Measurements from ENCODE around the gene CPZ.
"Not testable (repeated sequence)": the region's sequence is repeated elsewhere in the genome, so short reads cannot be mapped to it uniquely, and the experiment has no call there.

Gene CPZ

DNA sequence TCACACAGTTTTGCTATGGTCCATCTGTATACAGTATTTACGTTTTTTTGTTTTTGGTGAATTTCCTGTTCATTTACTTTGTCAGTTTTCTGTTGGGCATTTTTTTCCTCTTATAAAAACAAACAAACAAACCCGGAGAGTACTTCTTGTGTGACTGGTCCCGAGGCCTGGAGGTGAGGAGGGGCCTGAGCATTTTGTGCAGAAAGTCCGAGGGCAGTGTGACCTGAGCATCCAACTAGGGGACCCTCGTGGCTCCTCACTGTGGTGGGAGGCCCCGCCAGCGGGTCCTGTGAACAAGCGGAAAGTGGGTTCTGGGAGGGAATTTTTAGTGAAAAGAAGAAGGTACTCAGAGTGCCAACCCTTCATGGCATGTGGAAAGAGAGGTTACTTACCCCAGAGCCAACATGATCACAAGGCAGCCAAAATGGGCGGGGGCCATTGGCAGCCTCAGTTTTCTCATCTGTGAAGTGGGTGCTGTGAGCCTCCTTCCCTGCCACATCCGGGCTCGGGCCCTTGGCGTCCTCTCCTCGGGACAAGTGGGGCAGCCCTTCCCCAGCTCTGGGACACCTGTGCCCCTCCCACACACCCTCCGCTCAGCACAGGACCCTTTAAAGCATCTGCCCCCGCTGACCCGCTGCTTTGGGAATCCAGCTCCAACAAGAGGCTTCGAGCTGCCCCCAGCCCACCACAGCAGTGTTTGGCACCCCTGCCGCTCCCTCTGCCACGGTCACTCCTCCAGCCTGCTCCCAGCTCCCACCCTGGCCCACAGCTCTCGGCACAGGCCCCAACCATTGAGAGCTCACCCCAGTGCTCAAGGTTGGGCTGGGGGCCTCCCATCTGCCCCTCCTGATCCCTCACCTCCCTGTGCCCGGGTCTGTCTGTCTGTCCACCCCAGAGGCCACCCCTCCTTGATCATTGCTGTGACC is 35.2 kb upstream of the CPZ start:
- DNase-seq = no peak

DNA sequence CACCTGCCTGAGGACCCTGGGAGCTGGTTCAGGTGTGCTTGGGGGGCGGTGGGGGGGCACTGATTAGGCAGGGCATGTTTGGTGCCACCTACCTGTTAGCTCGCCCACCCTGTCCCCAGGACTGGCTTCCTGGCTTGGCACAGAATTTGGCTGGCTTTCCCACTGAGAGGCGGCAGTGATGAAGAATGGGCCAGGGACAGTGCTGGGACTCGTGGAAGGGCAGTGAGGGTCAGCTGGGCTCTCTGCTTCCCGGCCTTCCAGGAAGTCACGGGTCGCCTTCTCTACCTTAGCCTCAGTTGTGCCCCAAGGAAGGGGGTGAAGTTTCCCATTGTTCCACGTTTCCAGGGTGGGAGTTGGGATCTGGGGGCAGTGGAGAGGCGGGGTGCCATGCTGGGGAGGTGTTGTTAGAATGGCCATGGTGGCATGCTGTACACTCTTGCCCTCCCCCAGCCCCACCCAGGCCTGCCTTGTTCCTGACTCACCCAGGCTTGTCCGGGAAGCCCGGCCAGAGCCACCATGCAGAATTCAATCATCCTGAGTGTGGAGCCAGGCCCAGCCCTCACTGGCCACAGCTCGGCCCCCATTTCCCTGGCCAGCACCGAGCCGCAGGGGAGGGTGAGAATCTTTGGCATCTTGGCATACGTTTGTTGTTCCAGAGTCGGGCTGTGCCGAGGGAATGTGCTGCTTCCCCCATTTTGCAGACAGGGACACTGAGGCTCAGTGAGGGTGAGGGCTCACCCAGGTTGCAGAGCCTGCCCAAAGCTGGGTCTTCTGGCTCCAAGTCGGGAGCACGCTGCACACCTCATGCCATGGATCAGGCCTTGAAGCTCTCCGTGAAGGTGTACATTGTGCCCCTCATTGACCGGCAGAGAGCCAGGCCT is 34.2 kb upstream of the CPZ start:
- no peak for DNase-seq

DNA sequence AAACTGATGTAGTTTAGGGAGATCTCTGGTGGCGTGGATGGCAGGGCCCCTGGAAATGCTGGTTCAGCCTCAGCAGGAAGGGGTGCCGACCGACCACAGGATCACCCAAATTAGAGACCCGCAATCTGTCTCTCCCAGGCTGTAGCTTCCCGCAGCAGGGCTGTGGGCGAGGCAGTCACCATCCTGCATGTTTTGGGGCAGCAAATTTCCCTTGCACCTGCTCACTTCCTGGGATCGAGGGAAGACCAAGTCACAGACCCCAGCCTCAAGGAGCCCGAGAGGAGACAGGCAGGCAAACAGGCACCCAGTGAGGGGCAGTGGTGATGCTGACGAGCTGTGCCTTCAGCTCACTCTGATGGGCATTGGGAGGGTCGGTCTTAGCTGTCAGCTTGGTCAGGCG is 33.6 kb upstream of the CPZ start:
- no peak for DNase-seq

DNA sequence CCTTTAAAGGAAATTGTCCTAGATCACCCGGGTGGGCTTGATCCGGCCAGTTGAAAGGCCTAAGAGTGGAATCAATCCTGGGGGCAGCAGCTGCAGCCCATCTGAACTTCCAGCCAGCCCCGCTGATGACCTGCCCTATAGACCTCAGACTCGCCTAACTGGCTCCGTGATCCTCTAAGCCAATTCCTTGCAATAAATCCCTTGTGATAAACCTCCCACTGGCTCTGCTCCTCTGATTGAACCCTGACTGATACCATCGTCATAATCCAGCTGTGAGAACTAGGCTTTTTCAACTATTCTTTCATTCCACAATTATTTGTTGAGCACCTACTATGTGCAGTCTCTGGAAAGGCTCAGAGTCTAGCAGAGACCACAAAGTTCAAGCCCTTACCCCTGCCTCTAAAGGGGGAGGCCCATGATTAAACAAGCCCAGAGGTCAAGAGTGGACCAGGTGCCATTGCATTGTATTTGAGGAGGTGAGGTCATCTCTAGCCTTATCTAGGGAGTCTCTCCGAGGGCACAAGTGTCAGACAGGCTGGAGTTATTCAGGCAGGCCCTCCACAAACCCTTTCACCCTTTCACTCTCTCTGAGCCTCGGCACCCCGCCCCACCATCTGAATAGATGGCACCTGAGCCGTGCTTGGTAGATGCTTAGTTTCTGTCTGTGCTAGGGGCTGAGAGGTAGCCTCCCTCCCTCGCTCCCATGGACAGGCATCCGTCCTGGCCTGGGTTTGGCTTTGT is 32.9 kb upstream of the CPZ start:
- no peak for DNase-seq

DNA sequence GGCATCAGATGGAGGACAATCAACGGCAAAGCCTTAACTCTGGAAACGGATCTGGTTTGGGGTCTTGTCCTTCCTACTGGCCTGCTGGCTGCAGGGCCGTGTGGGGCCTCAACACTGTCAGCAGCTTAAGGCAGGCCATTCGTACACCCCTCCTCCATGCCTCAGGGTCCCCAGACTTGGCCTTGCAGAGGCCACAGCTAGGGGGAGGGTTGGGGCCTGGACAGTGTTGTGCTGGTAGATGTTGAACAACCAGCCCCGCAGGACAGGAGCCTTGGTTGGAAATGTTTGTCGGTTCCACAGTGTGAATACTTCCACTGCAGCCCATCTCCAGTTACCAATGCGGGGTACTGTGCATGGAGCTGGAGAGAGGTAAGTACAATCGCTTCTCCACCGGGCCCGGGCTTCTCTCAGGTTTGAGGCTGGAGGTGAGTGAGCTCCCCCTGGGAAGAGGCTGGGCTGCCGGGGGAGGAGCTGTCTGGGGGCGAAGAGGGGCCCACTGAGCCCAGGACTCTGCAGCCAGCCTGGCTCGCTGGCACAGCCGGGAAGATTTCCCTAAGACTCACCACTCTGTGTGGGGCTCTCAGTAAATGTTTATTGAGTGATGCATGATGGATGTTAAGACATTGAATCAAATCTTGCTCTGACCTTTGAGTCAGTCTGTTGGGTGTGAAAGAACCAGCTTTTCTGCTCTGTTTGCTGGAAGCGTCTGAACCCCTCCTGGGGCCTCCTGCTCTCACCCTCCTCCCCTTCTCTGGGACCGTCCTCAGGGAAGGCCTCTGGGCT is 32.1 kb upstream of the CPZ start:
- peak; percentile 32 for DNase-seq

DNA sequence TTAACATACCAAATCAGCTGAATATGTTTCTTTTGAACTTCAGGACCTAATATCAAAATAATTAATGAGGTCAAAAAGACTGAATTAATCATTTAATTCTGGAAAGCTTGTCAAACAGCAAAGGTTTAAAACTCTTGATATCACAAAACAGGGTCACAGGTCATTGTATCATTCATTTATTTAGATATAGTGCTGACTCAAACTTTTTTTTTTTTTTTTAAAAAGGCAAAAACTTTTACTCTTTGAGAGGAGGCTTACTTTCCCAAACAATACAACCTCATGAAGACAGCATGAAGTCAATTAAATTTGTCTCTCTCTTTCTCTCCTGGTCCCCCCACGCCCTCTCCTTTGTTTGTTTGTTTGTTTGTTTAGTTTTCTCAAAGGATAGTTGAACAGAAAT is 28.0 kb upstream of the CPZ start:
- DNase-seq = no peak

DNA sequence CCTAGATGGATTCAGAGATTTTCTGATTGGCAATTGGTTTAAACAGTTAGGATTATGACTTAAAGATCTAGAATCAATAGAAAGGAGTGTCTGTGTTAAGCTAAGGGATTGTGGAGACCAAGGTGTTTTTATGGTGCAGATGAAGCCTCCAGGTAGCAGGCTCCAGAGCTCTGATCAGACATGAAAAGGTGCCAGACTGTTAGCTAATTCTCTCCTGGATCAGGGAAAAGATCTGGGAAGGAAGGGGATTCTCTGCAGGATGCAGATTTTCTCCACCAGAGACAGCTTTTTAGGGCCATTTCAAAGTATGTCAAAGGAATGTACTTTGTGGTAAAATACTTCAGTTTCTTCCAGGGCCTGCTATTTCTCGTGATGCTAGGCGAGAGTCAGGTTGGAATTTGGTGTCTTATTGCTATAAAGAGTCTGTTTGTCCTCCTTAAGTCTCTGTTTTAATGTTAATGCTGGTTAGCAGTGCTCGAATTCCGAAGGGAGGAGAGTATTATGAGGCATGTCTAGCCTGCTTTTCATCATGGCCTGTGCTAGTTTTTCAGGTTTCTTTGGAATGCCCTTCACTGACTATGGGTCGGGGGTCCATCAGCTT is 24.4 kb upstream of the CPZ start:
- DNase-seq = no peak

DNA sequence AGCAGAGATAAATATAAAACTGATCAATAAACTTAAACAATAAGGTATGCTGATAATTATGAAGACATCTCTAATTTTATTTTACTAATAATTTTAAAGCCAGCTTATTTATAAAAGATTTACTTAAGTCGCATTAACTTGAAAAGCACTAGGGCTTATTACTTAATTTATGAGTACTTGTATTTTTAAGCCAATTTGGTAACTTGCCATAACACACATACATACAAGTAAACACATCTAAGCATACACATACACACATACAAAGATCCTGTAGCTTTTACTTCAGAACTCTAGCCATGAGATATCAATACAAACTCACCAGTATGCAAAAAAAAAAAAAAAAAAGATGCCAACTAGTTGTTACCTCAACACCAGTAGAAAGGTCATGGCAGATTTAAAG is 22.4 kb upstream of the CPZ start:
- no peak for DNase-seq

DNA sequence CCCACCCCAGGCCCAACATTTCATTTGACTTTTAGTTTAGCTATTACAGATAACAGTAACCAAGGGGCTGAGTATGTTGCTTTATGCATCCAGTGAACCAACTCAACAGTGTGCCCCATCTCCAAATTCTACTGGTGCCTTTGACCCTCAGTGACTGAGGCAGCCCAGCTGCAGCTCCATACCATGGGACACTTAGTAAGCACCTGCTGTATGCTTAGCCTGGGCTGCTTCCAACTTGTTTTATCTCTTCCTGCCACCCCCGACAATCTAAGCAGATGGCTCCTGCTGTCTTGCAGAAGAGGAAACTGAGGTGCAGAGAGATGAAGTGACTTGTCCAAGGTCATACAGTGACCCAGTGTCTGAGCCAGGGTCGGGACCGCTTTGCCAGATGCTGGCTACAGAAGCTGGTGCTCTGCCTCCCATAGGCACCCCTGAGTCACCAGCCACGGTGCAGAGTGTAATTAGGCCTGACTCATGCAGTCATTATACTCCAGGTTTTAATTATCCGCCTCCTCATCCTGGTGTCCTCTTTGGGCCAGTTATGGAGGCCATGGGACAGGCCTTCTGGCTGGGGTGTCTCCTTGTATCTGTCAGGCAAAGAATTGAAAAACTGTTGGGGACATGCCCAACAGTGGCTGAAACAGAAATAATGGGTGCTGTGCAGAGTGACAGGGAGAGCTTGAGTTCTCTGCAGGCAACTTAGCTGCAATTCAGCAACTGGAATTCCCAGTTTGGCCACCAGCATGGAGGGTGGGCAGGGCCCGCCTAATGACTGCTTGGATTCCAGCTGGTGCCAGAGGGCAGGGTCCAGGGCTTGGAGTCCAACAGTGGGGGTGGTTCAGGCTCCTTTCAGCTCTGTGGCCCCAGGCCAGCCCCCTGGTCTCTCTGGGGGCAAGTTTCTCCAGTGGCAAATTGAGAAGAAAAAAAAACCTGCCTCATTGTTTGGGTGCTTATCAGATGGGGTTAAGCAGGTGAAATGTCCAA is 20.6 kb upstream of the CPZ start:
- DNase-seq = no peak

DNA sequence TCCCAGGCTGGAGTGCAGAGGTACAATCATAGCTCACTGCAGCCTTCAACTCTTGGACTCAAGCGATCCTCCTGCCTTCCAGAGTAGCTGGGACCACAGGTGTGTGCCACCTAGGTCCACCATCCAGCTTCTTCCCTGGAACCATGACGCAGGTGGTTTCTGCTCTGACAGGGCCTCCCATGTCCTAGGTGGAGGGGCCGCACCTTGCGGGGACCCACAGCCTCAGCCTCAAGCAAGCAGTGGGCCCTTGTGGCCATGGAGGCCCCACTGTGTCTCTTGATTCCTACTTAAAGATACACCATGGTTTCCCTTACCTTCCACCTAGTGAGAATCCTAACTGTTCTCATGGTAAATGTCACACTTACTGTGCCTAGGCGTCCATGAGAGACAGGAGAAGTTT is 19.3 kb upstream of the CPZ start:
- no peak for DNase-seq

DNA sequence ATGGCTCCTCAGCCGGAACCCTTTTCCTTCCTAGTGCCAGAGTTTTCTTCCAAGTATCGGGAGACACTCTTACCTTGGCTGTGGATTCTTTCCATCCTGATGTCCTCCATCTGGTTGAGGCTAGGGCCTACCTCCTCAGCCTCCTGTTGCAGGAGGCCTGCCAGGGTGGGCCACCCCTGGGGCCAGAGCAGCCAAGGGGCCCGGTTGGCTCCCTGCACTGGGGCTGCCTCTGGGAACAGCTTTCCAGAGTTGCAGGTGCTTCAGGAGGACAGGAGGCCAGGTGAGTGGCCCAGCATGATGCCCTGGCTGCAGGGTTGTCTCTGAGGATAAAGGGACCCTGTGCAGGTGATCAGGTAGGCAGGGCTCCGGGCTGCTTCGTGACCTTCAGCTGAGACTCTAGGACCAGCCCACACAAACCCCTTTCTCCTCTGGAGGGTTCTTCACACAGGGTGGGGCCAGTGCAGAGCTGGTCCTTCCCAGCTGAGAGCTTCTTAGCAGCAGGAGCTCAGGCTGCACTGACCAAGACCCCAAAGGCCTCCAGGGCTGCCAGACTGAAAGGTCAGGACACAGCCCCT is 17.7 kb upstream of the CPZ start:
- DNase-seq = no peak

DNA sequence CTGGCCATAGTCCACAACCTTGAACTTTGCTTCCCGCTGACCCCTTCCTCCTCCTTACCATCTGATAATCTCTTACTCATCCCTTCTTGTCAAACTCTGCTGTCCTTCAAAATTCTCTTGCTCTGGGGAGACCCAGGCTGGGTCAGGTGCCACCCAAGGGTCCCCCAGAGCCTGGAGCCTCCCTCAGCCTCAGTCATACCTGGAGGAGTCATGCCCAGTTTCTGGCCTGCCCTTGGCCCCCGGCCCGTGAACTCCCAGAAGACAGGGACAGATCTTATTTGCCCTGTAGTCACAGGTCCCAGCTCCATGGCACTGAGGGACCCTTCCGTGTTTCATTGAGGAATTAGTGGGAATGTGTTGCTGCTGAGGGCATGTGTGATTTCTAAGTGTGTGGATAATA is 17.1 kb upstream of the CPZ start:
- no peak for DNase-seq

DNA sequence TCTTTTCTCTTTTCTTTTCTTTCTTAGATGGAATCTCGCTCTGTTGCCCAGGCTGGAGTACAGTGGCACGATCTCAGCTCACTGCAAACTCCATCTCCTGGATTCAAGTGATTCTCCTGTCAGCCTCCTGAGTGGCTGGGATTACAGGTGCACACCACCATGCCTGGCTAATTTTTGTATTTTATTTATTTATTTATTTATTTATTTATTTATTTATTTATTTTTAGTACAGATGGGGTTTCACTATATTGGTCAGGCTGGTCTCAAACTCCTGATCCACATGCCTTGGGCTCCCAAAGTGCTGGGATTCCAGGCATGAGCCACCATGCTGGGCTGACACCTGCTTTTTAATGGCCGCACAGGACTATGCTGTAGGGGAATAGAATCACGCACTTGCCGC is 16.0 kb upstream of the CPZ start:
- not testable (repeated sequence) for DNase-seq

DNA sequence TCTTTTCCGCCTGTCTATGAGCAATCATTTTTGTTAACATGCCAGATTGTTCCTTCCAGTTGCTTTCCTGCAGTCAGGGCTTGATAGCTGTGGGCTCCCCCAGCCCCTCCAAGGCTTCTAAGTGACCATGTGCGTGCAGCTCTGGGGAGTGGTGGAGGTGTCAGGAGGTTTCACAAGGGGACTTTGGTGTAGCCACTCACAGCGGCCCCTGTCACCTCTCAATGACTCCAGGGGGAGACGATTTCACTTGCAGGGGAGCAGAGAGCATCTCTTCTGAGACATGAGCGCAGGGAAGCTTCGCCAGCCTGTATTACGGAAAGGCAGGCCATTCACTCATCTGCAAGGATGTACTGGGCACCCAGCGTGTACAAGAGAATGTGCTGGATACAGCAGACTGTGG is 15.5 kb upstream of the CPZ start:
- no peak for DNase-seq

DNA sequence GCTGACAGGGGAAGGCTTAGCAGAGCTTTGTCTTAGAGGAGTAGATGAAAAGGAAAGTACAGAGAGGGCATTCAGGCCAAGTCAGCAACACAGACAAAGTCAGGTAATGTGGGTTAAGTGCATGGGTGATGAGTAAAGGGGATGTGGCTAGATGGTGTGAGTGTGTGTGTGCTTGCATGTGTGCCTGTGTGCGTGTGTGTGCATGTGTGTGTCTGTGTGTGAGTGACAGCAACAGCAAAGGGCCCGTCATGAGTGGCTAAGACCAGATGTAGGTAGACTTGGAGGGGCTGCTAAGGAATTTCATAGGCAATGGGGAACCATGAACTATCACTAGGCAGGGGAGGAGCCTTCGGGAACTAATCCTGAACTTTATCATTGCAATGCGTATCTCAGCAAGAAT is 14.6 kb upstream of the CPZ start:
- DNase-seq = no peak

DNA sequence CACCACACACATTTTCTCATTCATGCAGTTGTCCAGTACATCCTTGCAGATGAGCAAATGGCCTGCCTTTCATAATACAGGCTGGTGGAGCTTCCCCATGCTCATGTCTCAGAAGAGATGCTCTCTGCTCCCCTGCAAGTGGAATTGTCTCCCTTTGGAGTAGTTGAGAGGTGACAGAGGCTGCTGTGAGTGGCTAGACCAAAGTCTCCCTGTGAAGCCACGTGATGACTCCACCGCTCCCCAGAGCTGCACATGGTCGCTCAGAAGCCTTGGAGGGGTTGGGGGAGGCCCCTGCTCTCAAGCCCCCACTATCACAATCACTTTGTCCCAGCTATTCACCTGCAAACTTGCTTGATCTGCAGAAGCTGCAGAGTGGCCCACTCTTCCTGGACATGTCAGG is 13.8 kb upstream of the CPZ start:
- no peak for DNase-seq

DNA sequence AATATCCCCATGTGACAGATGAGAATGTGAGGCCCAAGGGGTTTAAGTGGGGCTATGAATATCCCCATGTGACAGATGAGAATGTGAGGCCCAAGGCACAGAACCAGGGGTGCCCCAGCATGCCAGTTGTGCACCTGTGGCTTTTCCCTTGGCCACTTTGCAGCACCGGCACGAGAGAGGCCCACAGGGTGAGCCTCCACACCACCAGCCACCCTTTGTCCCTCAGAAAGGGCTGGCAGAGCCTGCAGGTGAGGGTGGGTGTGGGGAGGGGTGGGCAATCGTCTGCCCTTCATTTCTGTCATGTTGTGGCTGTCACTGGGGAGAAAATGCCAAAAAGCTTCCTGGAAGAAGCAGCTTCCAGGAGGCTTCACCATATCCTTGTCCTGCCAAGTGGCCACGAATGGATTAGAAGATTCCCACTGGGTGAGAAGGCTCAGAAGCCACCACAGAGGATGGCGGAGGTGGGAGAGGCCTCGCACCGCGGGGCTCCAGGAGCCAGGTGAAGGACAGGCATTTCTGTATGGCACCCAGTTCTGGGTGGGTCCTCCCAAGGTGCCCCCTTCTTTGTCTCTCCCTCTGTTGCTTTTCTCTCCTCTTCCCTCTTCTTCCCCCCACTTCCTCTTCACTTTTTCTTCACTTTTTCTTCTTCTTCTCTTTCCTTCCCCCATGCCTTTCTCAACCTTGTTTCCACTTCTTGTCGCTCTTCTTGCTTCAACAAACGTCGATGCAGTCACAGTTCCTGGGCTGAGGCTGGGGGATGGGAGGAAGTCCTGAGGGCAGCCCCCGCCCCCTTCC is 12.8 kb upstream of the CPZ start:
- no peak for DNase-seq

DNA sequence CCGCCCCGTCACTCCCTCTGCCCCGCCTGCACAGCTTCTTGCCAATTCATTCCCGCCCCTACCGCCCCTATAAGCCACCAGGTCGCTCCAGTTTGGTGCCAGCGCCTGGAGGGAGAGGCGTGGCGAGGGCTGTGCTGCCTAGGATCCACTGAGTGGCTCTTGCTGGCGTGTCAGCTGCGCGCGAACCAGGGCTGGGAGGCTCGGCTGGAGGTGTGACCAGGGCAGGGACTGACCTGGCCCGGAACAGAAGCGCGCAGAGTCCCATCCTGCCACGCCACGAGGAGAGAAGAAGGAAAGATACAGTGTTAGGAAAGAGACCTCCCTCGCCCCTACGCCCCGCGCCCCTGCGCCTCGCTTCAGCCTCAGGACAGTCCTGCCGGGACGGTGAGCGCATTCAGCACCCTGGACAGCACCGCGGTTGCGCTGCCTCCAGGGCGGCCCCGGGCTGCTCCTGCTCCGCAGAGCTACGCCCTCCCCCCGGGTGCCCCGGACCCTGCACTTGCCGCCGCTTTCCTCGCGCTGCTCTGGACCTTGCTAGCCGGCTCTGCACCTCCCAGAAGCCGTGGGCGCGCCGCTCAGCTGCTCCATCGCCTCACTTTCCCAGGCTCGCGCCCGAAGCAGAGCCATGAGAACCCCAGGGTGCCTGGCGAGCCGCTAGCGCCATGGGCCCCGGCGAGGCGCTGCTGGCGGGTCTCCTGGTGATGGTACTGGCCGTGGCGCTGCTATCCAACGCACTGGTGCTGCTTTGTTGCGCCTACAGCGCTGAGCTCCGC is 12.1 kb upstream of the CPZ start, which contains the start of gene GPR78:
TSS of gene GPR78 (plus strand) at position 72 of the 773 bp plus-strand sequence. CDS start at position 663, 591 bp downstream.
- DNase-seq = peak; percentile 88
